Forelimb muscle (tissue), 1 donor: ENCODE measurements around the gene MYOCD. TPM values are rescaled to one million over a fixed set of nuclear protein-coding genes. Genes with fewer than 3 reads are reported as not detected.

ENCODE experiments used
- polyA plus RNA-seq: library from polyadenylated mRNA; unstranded; fragments of 120-200 nt; gene quantifications from one replicate; pipeline ENCODE4 v1.2.1, GENCODE V29; 2013; ENCODE audit not compliant: insufficient read length

The MYOCD gene
- polyA plus RNA-seq, 1 donor = 0.70 TPM

Other genes with a start within 250 kb of the MYOCD start
- gene ARHGAP44, start 123.6 kb downstream of the MYOCD start, polyA plus RNA-seq = 4.8 TPM